H1 (cell line): ENCODE results near the gene RNF31. TPM values are rescaled to one million over a fixed set of nuclear protein-coding genes. Genes with fewer than 3 reads are reported as not detected.

Source experiments
- ATF3 ChIP-seq: IDR thresholded peaks from 2 replicates; pipeline ENCODE4 v1.6.1; 2011; ENCODE audit warnings: low read depth, mild to moderate bottlenecking, low read length; ENCODE audit not compliant: insufficient read depth
- CHD1 ChIP-seq: IDR thresholded peaks from 2 replicates; pipeline ENCODE4 v1.6.1; 2012; ENCODE audit warnings: low read depth, low read length, improper control_type of control experiment
- CHD7 ChIP-seq: fragments of 300-600 bp; sonication (generic); IDR thresholded peaks from 2 replicates; pipeline ENCODE4 v1.7.1; 2012; ENCODE audit warnings: low read length, moderate library complexity, mild to moderate bottlenecking, inconsistent platforms; ENCODE audit not compliant: insufficient replicate concordance
- CREB1 ChIP-seq: IDR thresholded peaks from 2 replicates; pipeline ENCODE4 v1.6.1; 2012; ENCODE audit warnings: inconsistent platforms
- EP300 ChIP-seq, 2 experiments: IDR thresholded peaks; 1 replicate in 1 of 2; 2 replicates in 1 of 2; pipeline ENCODE4 v1.6.1; 2011 to 2012; ENCODE audit warnings: low read depth in 2 of 2, low read length in 2 of 2, mild to moderate bottlenecking in 2 of 2, borderline replicate concordance in 1 of 2, inconsistent platforms in 1 of 2, moderate library complexity in 1 of 2
- EZH2 ChIP-seq: fragments of 200-600 bp; sonication (generic); IDR thresholded peaks from 2 replicates; pipeline ENCODE4 v1.7.1; 2012; ENCODE audit warnings: low read depth, mild to moderate bottlenecking, moderate library complexity, low read length, inconsistent platforms; ENCODE audit not compliant: severe bottlenecking
- HDAC2 ChIP-seq, 2 experiments: fragments of 300-600 bp in 1 of 2; sonication (generic) in 1 of 2; IDR thresholded peaks; 2 replicates each; pipeline ENCODE4 v1.6.1; 2011 to 2012; ENCODE audit warnings: low read depth in 2 of 2, low read length in 2 of 2, mild to moderate bottlenecking in 2 of 2, moderate library complexity in 2 of 2, borderline replicate concordance in 1 of 2, inconsistent platforms in 1 of 2
- PHF8 ChIP-seq: fragments of 200-600 bp; sonication (generic); conservative IDR thresholded peaks from 2 replicates; pipeline ENCODE4 v1.7.1; 2012; ENCODE audit warnings: low read depth, mild to moderate bottlenecking, inconsistent platforms, low read length, moderate library complexity
- RXRA ChIP-seq: IDR thresholded peaks from 2 replicates; pipeline ENCODE4 v1.6.1; 2011; ENCODE audit warnings: low read depth, mild to moderate bottlenecking, low read length, moderate library complexity; ENCODE audit not compliant: insufficient read depth
- SRF ChIP-seq: IDR thresholded peaks from 2 replicates; pipeline ENCODE4 v1.6.1; 2011; ENCODE audit warnings: mild to moderate bottlenecking, low read depth, low read length, moderate library complexity
- TBP ChIP-seq: IDR thresholded peaks from 2 replicates; pipeline ENCODE4 v1.6.1; 2011; ENCODE audit warnings: low read depth, low read length, improper control_type of control experiment
- polyA plus RNA-seq, 7 experiments: library from polyadenylated mRNA; depleted of rRNA in 3 of 7; stranded (reverse) in 5 of 7; unstranded in 2 of 7; fragments of >200 nt in 5 of 7; fragments of 200-250 nt in 2 of 7; gene quantifications; 1 replicate in 5 of 7; 2 replicates in 1 of 7; 4 replicates in 1 of 7; pipeline versions ENCODE4 v1.2.1 to v1.2.3, GENCODE V29; 2011 to 2013; ENCODE audit warnings: missing spikeins in 2 of 7, mixed read lengths in 2 of 7
- total RNA-seq: library from RNA; stranded (reverse); fragmentation: NEBNext Ultra II Directional; extraction: Animal tissue kit (Norgen Biotek cat#: 25700); gene quantifications from 2 replicates; pipeline ENCODE4 v1.2.1, GENCODE V29; 2021

The RNF31 gene
- total and polyA plus RNA-seq, 2 of the 8 experiments (the other 6 are each of a cell fraction or from before 2014, with no cell fraction given), result 17.5 to 72.0 TPM

GRCh38 chr14:24157331-24157730 lies 10.0 kb downstream of the RNF31 start (continued):
- TF ChIP-seq CHD7 (no peak), PHF8 (no peak), CREB1 (no peak), SRF (no peak), EZH2 (no peak), HDAC2 (IDR thresholded peaks at IDR 0.05; ENCODE audit: borderline replicate concordance in 1 of 2, low read depth in 2 of 2, low read length in 2 of 2) (no peak), RXRA (no peak), CHD1 (no peak), TBP (no peak), ATF3 (no peak), EP300 (IDR thresholded peaks at IDR 0.05; ENCODE audit: borderline replicate concordance in 1 of 2, low read depth in 2 of 2, low read length in 2 of 2) (no peak)
